ENCODE data around the gene MAG. TPM values are rescaled to one million over a fixed set of nuclear protein-coding genes. Genes with fewer than 3 reads are reported as not detected.

Gene MAG
- total and polyA plus RNA-seq, 2 of the 13 experiments (the other 11 are each of a cell fraction or from before 2014, with no cell fraction given), result 0.20 to 1.3 TPM

- TF ChIP-seq ZFX (CRISPR knock-in tag; IDR thresholded peaks at IDR 0.05; ENCODE audit: low read depth) (no peak), SNAPC5 (CRISPR knock-in tag; IDR thresholded peaks at IDR 0.05; ENCODE audit: borderline replicate concordance) (no peak), ETS1 (CRISPR knock-in tag; IDR thresholded peaks at IDR 0.05) (no peak), SCMH1 (CRISPR knock-in tag; IDR thresholded peaks at IDR 0.05; ENCODE audit: borderline replicate concordance) (no peak), ATRX (CRISPR knock-in tag; IDR thresholded peaks at IDR 0.05; ENCODE audit: borderline replicate concordance) (no peak), NFE2L2 (IDR thresholded peaks at IDR 0.05; ENCODE audit: low read length) (no peak), PAX8 (CRISPR knock-in tag; IDR thresholded peaks at IDR 0.05; ENCODE audit: borderline replicate concordance) (no peak), ZNF720 (CRISPR knock-in tag; IDR thresholded peaks at IDR 0.05) (no peak), MAFF (IDR thresholded peaks at IDR 0.05; ENCODE audit: low read depth, low read length) (peak; percentile 8; the same call in 1 of the 2 replicates), ZBTB42 (CRISPR knock-in tag; IDR thresholded peaks at IDR 0.05) (no peak), SALL2 (CRISPR knock-in tag; IDR thresholded peaks at IDR 0.05) (no peak), ZNF317 (CRISPR knock-in tag; IDR thresholded peaks at IDR 0.05) (no peak), ZSCAN9 (CRISPR knock-in tag; IDR thresholded peaks at IDR 0.05; ENCODE audit: borderline replicate concordance) (no peak)
Measured at GRCh38 chr19:35290381-35291127, 1.4 kb upstream of the MAG start (continued).
